UCSD-AML1 (cell line): ENCODE data around the gene EEFSEC.

Source experiments
- DNase-seq: peaks from one replicate; lab custom pipeline; 2025; ENCODE audit not compliant: unreplicated experiment; lab: John Stamatoyannopoulos, UW

Gene EEFSEC

GRCh38 chr3:128271536-128272332 is 118.5 kb downstream of the EEFSEC start:
- no peak for DNase-seq

- DNase-seq, result no peak
Observed at GRCh38 chr3:128273109-128273840, 120.0 kb downstream of the EEFSEC start.

- DNase-seq, result no peak
Observed at GRCh38 chr3:128273841-128274573, 120.7 kb downstream of the EEFSEC start.

DNA sequence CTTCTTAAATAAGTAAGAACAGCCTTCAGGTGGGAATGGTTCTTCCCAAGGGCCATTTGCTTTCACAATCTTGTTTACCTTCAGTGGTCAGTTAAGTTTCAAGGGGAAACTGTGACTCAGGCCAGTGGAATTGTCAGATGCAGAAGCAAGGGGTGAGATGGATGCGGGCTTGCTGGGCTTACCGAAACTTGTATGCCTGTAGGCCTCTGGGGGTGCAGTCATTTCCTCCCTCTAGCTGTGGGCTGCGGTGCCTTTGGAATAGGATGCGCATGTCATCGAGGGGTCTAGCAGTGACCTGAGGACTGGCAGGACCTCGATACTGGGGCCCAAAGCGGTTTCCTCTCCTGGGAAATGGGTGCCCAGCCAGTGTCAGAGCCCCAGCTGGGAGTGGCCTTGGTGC is 121.6 kb downstream of the EEFSEC start:
- DNase-seq, result no peak

DNA sequence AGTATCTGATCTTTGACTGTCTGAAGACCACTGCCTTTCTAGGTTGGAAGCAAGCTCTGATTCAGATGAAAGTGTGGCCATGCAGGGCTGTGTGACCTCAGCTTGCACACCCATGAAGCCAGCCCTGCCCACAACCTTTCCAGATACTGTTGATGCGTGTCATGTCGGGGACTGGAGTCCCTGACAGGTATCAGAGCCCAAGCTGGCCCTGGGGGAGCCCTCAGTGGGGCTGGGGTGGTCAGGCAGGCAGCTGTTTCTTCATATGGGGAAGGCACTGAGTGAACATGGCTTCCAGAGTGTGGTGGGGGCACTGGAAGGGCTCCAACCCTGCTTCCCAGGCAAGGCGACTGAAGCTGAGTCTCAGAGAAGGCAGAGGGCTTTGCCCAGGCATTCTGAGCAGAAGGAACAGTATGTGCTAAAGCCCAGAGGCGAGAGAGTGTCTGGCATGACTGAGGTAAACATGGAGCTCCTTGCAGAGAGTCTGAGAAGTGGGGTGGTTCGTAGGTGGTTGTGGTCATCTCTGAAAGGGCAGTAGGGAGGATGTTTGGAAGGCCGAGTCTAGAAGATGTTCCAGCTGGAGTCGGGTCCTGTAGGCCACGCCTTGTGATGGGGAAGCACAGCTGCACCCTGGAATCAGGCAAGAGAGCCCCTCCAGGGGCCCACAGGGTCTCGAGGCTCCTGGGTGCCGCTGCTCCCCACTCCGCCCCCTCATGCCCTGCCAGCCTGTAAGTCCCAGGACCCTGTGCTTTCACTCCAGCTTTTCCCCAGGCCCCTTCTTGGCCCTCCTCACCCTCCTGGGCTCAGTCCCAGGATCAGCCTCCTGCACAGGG is 122.2 kb downstream of the EEFSEC start:
- no peak for DNase-seq

DNA sequence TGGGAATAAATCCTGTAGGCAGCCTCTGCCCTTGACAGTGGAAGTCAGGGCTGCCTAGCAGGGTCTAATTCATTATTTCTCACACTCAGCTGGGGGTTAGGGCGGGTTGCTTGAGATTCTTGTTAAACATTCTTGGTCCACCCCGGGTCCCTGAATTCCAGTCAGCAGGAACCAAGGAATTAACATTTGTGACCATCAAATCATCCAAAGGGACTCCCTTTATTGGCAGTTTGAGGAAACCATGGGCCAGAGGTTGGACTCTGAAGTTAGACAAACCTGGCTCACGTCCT is 122.8 kb downstream of the EEFSEC start:
- no peak for DNase-seq

GRCh38 chr3:128276577-128277183 is 123.4 kb downstream of the EEFSEC start:
- no peak for DNase-seq

GRCh38 chr3:128277378-128278069 is 124.2 kb downstream of the EEFSEC start:
- no peak for DNase-seq

- no peak for DNase-seq
Observed at GRCh38 chr3:128278130-128278529, 124.8 kb downstream of the EEFSEC start.

GRCh38 chr3:128278761-128279600 is 125.7 kb downstream of the EEFSEC start:
- no peak for DNase-seq

GRCh38 chr3:128279601-128279880 is 126.3 kb downstream of the EEFSEC start:
- DNase-seq, result no peak

- DNase-seq, result no peak
Observed at GRCh38 chr3:128280481-128281052, 127.3 kb downstream of the EEFSEC start.

DNA sequence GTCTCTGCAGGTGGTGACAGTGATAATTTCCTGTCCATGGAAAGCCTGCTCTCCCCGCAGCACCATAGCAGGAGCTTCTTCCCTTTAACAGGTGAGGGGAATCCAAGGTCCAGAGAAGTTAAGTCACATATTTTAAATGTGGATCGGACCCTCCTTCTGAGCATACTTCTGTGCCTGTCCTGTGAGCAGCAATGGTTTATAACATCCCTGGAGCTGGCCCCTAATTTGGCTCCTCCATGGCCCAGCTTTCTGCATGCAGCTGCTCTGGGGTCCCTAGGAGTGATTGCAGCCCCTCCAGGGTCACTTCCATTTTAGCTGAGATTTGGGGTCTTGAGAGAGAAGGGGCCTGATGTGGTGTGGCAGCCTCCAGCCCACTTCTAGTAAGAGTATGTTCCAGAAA is 127.8 kb downstream of the EEFSEC start:
- DNase-seq, result no peak

GRCh38 chr3:128281461-128282367 is 128.4 kb downstream of the EEFSEC start:
- no peak for DNase-seq

GRCh38 chr3:128282380-128283196 is 129.3 kb downstream of the EEFSEC start:
- no peak for DNase-seq

DNA sequence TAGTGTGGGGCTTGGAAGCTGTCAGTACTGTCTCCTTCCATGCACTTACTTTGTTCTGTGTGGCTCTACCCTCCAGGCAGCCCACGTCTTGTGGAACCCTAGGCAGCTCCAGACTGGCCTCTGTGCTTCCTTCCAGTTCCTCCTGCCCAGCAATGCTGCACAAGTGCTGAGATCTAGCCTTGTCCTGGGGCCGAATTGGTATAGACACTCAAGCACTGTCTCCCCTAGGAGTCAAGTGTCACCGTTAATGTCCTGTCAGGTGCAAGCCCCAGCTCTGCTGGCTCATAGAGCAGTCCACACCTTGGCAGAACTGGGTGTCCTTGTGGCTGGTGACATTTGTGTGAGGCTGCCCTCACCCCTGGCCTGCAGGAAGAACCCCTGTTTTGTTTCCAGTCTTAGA is 130.1 kb downstream of the EEFSEC start:
- no peak for DNase-seq
